ENCODE data around the gene HEATR5A. TPM values are rescaled to one million over a fixed set of nuclear protein-coding genes. Genes with fewer than 3 reads are reported as not detected.

Gene HEATR5A
- total and polyA plus RNA-seq, 10 donors, result 4.4 to 52.2 (median 33.3) TPM

- Histone ChIP-seq H3K4me1 (peaks cover 0 to 25% (median 2%) of the 10 kb centered on the region in 6 donors), H3K27me3 (replicated peaks in 1 of 7) (no peaks in the 10 kb centered on the region), H3K36me3 (peaks cover 0 to 63% (median 16%) of the 10 kb centered on the region in 6 donors), H3K4me3 (no peak overlapping the region), H3K9me3 (no peaks in the 10 kb centered on the region), H3K27ac (no peak overlapping the region)
- DNase-seq, result no peak
- WGBS, 5 donors, result 53 to 78% (median 60%) methylated on average over 2 of the region's 2 CpGs
- TF ChIP-seq POLR2A (IDR thresholded peaks at IDR 0.05) (no peak), CTCF (IDR thresholded peaks at IDR 0.05 in 8 of 11, conservative IDR thresholded peaks at IDR 0.05 in 3 of 11) (peak in 9 of 11 experiments; percentile 18 to 64 (median 52)), POLR2AphosphoS5 (IDR thresholded peaks at IDR 0.05) (no peak)
- intact Hi-C loops (cut with DNase I; ENCODE audit: low total_unique reads), result no loop called here
These were observed 29.7 kb upstream of the HEATR5A start for GRCh38 chr14:31449971-31450610.

- intact Hi-C loops (cut with DNase I; ENCODE audit: low total_unique reads), result no loop called here
- no peak for TF ChIP-seq CTCF (IDR thresholded peaks at IDR 0.05 in 8 of 11, conservative IDR thresholded peaks at IDR 0.05 in 3 of 11)
- no peak for TF ChIP-seq POLR2AphosphoS5 (IDR thresholded peaks at IDR 0.05)
- no peaks in the 10 kb centered on the region for H3K27me3 ChIP-seq (replicated peaks in 1 of 7)
- H3K4me3 ChIP-seq, result no peak overlapping the region
- H3K4me1 ChIP-seq, result peaks cover 0 to 15% (median 0%) of the 10 kb centered on the region in 6 donors
- no peak for DNase-seq
- no peak overlapping the region for H3K27ac ChIP-seq
- no peaks in the 10 kb centered on the region for H3K9me3 ChIP-seq
- H3K36me3 ChIP-seq, result peaks cover 0 to 63% (median 16%) of the 10 kb centered on the region in 6 donors
- WGBS, 5 donors, result 71 to 86% (median 81%) methylated on average over 8 of the region's 8 CpGs
These were observed 28.8 kb upstream of the HEATR5A start for GRCh38 chr14:31449136-31449535.

GRCh38 chr14:31445703-31446102 lies 25.4 kb upstream of the HEATR5A start:
- intact Hi-C loops (cut with DNase I; ENCODE audit: low total_unique reads), result no loop called here
- H3K4me3 ChIP-seq, result no peak overlapping the region
- peaks cover 0 to 42% (median 9%) of the 10 kb centered on the region in 6 donors for H3K36me3 ChIP-seq
- H3K27ac ChIP-seq, result no peak overlapping the region
- WGBS, 5 donors, result 75 to 94% (median 92%) methylated on average over 1 of the region's 1 CpG
- H3K9me3 ChIP-seq, result no peaks in the 10 kb centered on the region
- H3K27me3 ChIP-seq (replicated peaks in 1 of 7), result no peaks in the 10 kb centered on the region
- H3K4me1 ChIP-seq, result peaks cover 0 to 11% (median 0%) of the 10 kb centered on the region in 6 donors
- DNase-seq, result no peak
- TF ChIP-seq POLR2AphosphoS5 (IDR thresholded peaks at IDR 0.05), result no peak
- TF ChIP-seq POLR2A (IDR thresholded peaks at IDR 0.05), result no peak
- no peak for TF ChIP-seq CTCF (IDR thresholded peaks at IDR 0.05 in 8 of 11, conservative IDR thresholded peaks at IDR 0.05 in 3 of 11)

GRCh38 chr14:31442284-31442683 lies 21.9 kb upstream of the HEATR5A start:
- Histone ChIP-seq H3K9me3 (no peaks in the 10 kb centered on the region), H3K4me1 (no peaks in the 10 kb centered on the region), H3K36me3 (peaks cover 0 to 20% (median 4%) of the 10 kb centered on the region in 6 donors), H3K4me3 (no peak overlapping the region), H3K27ac (no peak overlapping the region), H3K27me3 (replicated peaks in 1 of 7) (no peaks in the 10 kb centered on the region)
- WGBS, 5 donors, result 91 to 96% (median 94%) methylated on average over 6 of the region's 6 CpGs
- intact Hi-C loops (cut with DNase I; ENCODE audit: low total_unique reads), result no loop called here
- TF ChIP-seq CTCF (IDR thresholded peaks at IDR 0.05 in 8 of 11, conservative IDR thresholded peaks at IDR 0.05 in 3 of 11) (no peak), POLR2AphosphoS5 (IDR thresholded peaks at IDR 0.05) (no peak), POLR2A (IDR thresholded peaks at IDR 0.05) (no peak)
- DNase-seq, result no peak
